ENCODE results near the gene ITGB3. TPM values are rescaled to one million over a fixed set of nuclear protein-coding genes. Genes with fewer than 3 reads are reported as not detected.

The ITGB3 gene
- total RNA-seq, 1 donor, result 39.8 TPM

- H2AFZ ChIP-seq (ENCODE audit: low read length), result peak overlapping the region; percentile 84
- no peaks in the 10 kb centered on the region for H3K36me3 ChIP-seq (ENCODE audit: insufficient read depth, low read length)
- peak overlapping the region; percentile 63 for H3K27ac ChIP-seq (ENCODE audit: low read depth, low read length)
- peaks cover 27% of the 10 kb centered on the region for H3K4me1 ChIP-seq (ENCODE audit: insufficient read depth, low read length)
- peak; percentile 90 for DNase-seq (ENCODE audit: insufficient read length, low spot score, missing footprints)
- H3K4me3 ChIP-seq (ENCODE audit: insufficient read depth, low read length), result peak overlapping the region; percentile 60
- H4K20me1 ChIP-seq (ENCODE audit: insufficient read depth, low read length), result no peaks in the 10 kb centered on the region
- H3K9me3 ChIP-seq (ENCODE audit: low read depth, low read length), result no peaks in the 10 kb centered on the region
- TF ChIP-seq CTCF (IDR thresholded peaks at IDR 0.05; ENCODE audit: extremely low read depth, low read depth, low read length), result peak; percentile 100
- H3K79me2 ChIP-seq (ENCODE audit: insufficient read depth, low read length), result no peaks in the 10 kb centered on the region
- peak overlapping the region; percentile 78 for H3K4me2 ChIP-seq (ENCODE audit: insufficient read depth, low read length)
- no peaks in the 10 kb centered on the region for H3K27me3 ChIP-seq (ENCODE audit: insufficient read depth, low read length)
These were observed 23.8 kb upstream of the ITGB3 start for GRCh38 chr17:47229535-47230443.

- no peaks in the 10 kb centered on the region for H4K20me1 ChIP-seq (ENCODE audit: insufficient read depth, low read length)
- peaks cover 16% of the 10 kb centered on the region for H3K4me1 ChIP-seq (ENCODE audit: insufficient read depth, low read length)
- DNase-seq (ENCODE audit: insufficient read length, low spot score, missing footprints), result no peak
- H3K9me3 ChIP-seq (ENCODE audit: low read depth, low read length), result no peaks in the 10 kb centered on the region
- H3K4me2 ChIP-seq (ENCODE audit: insufficient read depth, low read length), result no peak overlapping the region
- H3K36me3 ChIP-seq (ENCODE audit: insufficient read depth, low read length), result no peaks in the 10 kb centered on the region
- H2AFZ ChIP-seq (ENCODE audit: low read length), result no peak overlapping the region
- H3K4me3 ChIP-seq (ENCODE audit: insufficient read depth, low read length), result no peak overlapping the region
- H3K79me2 ChIP-seq (ENCODE audit: insufficient read depth, low read length), result no peaks in the 10 kb centered on the region
- no peak overlapping the region for H3K27ac ChIP-seq (ENCODE audit: low read depth, low read length)
- no peak for TF ChIP-seq CTCF (IDR thresholded peaks at IDR 0.05; ENCODE audit: extremely low read depth, low read depth, low read length)
- H3K27me3 ChIP-seq (ENCODE audit: insufficient read depth, low read length), result no peaks in the 10 kb centered on the region
These were observed 22.8 kb upstream of the ITGB3 start for GRCh38 chr17:47230864-47231263.

GRCh38 chr17:47231334-47231733, 22.3 kb upstream of the ITGB3 start:
- Histone ChIP-seq H3K36me3 (ENCODE audit: insufficient read depth, low read length) (no peaks in the 10 kb centered on the region), H3K27me3 (ENCODE audit: insufficient read depth, low read length) (no peaks in the 10 kb centered on the region), H3K4me1 (ENCODE audit: insufficient read depth, low read length) (peaks cover 12% of the 10 kb centered on the region), H2AFZ (ENCODE audit: low read length) (no peak overlapping the region), H4K20me1 (ENCODE audit: insufficient read depth, low read length) (no peaks in the 10 kb centered on the region), H3K27ac (ENCODE audit: low read depth, low read length) (no peak overlapping the region), H3K9me3 (ENCODE audit: low read depth, low read length) (no peaks in the 10 kb centered on the region), H3K4me3 (ENCODE audit: insufficient read depth, low read length) (no peak overlapping the region), H3K4me2 (ENCODE audit: insufficient read depth, low read length) (no peak overlapping the region), H3K79me2 (ENCODE audit: insufficient read depth, low read length) (no peaks in the 10 kb centered on the region)
- no peak for TF ChIP-seq CTCF (IDR thresholded peaks at IDR 0.05; ENCODE audit: extremely low read depth, low read depth, low read length)
- DNase-seq (ENCODE audit: insufficient read length, low spot score, missing footprints), result no peak

- Histone ChIP-seq H2AFZ (ENCODE audit: low read length) (no peak overlapping the region), H3K36me3 (ENCODE audit: insufficient read depth, low read length) (no peaks in the 10 kb centered on the region), H3K9me3 (ENCODE audit: low read depth, low read length) (no peaks in the 10 kb centered on the region), H3K4me3 (ENCODE audit: insufficient read depth, low read length) (no peak overlapping the region), H3K79me2 (ENCODE audit: insufficient read depth, low read length) (no peaks in the 10 kb centered on the region), H3K4me2 (ENCODE audit: insufficient read depth, low read length) (no peak overlapping the region), H3K27me3 (ENCODE audit: insufficient read depth, low read length) (no peaks in the 10 kb centered on the region), H3K27ac (ENCODE audit: low read depth, low read length) (no peak overlapping the region), H4K20me1 (ENCODE audit: insufficient read depth, low read length) (no peaks in the 10 kb centered on the region), H3K4me1 (ENCODE audit: insufficient read depth, low read length) (peaks cover 10% of the 10 kb centered on the region)
- DNase-seq (ENCODE audit: insufficient read length, low spot score, missing footprints), result no peak
- no peak for TF ChIP-seq CTCF (IDR thresholded peaks at IDR 0.05; ENCODE audit: extremely low read depth, low read depth, low read length)
These were observed 21.8 kb upstream of the ITGB3 start for GRCh38 chr17:47231866-47232265.
